OCI-LY3 (cell line): ENCODE results near the gene PIN1.

Experiments
- H2AFZ ChIP-seq: fragments of 200-600, 300-600 bp; shearing (Covaris generic); 2 replicates; pipeline ENCODE4 v1.6.0; 2014; ENCODE audit warnings: antibody characterized with exemption, low read depth, low read length
- H3K27ac ChIP-seq: fragments of 200-600, 300-600 bp; sonication (generic); 2 replicates; pipeline ENCODE4 v1.5.1; 2014; ENCODE audit warnings: mild to moderate bottlenecking, low read length, moderate library complexity, mixed read lengths
- H3K27me3 ChIP-seq: fragments of 200-600, 300-600 bp; sonication (generic); 2 replicates; pipeline ENCODE4 v1.6.1; 2014; ENCODE audit warnings: low read depth, low read length, mixed read lengths
- H3K36me3 ChIP-seq: fragments of 200-600, 300-600 bp; sonication (generic); replicated peaks from 2 replicates; pipeline ENCODE3; 2014; ENCODE audit warnings: low read depth, low read length, mixed read lengths
- H3K4me1 ChIP-seq: fragments of 300-600, 200-600 bp; sonication (generic); 2 replicates; pipeline ENCODE4 v1.6.1; 2014; ENCODE audit warnings: low read length, mixed read lengths
- H3K4me2 ChIP-seq: fragments of 200-600, 300-600 bp; sonication (generic); 2 replicates; pipeline ENCODE4 v1.6.1; 2014; ENCODE audit warnings: low read length, mixed read lengths
- H3K4me3 ChIP-seq: fragments of 300-600, 200-600 bp; sonication (generic); 2 replicates; pipeline ENCODE4 v1.5.1; 2014; ENCODE audit warnings: antibody characterized with exemption, mild to moderate bottlenecking, low read length, moderate library complexity
- H3K79me2 ChIP-seq: fragments of 300-600, 200-600 bp; shearing (Covaris generic); 2 replicates; pipeline ENCODE4 v1.6.1; 2014; ENCODE audit warnings: mild to moderate bottlenecking, low read length, mixed read lengths
- H3K9ac ChIP-seq: fragments of 300-600, 200-600 bp; shearing (Covaris generic); 2 replicates; pipeline ENCODE4 v1.6.0; 2014; ENCODE audit warnings: mild to moderate bottlenecking, low read length, moderate library complexity
- H3K9me3 ChIP-seq: fragments of 200-600, 300-600 bp; shearing (Covaris generic); 2 replicates; pipeline ENCODE4 v1.6.1; 2014; ENCODE audit warnings: low read length, mixed read lengths; ENCODE audit not compliant: insufficient read depth
- H4K20me1 ChIP-seq: fragments of 200-600, 300-600 bp; sonication (generic); 2 replicates; pipeline ENCODE4 v1.6.1; 2016; ENCODE audit warnings: low read length, mixed read lengths; ENCODE audit not compliant: insufficient read depth
- CTCF ChIP-seq: fragments of 200-600, 300-600 bp; sonication (generic); IDR thresholded peaks from 2 replicates; pipeline ENCODE4 v1.5.1; 2014; ENCODE audit warnings: antibody characterized with exemption, low read length, low read depth
- EZH2phosphoT487 ChIP-seq: fragments of 200-600 bp; shearing (Covaris generic); IDR thresholded peaks from 2 replicates; pipeline ENCODE4 v1.6.1; 2018; ENCODE audit warnings: antibody characterized with exemption, mixed run types, low read depth

The PIN1 gene

GRCh38 chr19:9801976-9802375 lies 33.1 kb upstream of the PIN1 start:
- Histone ChIP-seq H3K9me3 (no peaks in the 10 kb centered on the region), H3K4me2 (no peak overlapping the region)
- TF ChIP-seq CTCF (no peak), EZH2phosphoT487 (no peak)

GRCh38 chr19:9806803-9807202 lies 28.3 kb upstream of the PIN1 start:
- H3K9ac ChIP-seq = no peak overlapping the region
- H3K36me3 ChIP-seq = peaks cover 28% of the 10 kb centered on the region
- H3K27ac ChIP-seq = no peak overlapping the region
- no peak overlapping the region for H3K4me2 ChIP-seq
- TF ChIP-seq EZH2phosphoT487 = no peak
- TF ChIP-seq CTCF = no peak
- no peak overlapping the region for H2AFZ ChIP-seq
- no peaks in the 10 kb centered on the region for H3K27me3 ChIP-seq
- no peaks in the 10 kb centered on the region for H3K9me3 ChIP-seq
- H3K4me3 ChIP-seq = no peak overlapping the region
- no peaks in the 10 kb centered on the region for H3K79me2 ChIP-seq
- no peaks in the 10 kb centered on the region for H3K4me1 ChIP-seq
- no peaks in the 10 kb centered on the region for H4K20me1 ChIP-seq

More at GRCh38 chr19:9801976-9802375, 33.1 kb upstream of the PIN1 start:
- H4K20me1 ChIP-seq = no peaks in the 10 kb centered on the region; the same call in 1 of the 2 replicates
- no peak overlapping the region for H3K9ac ChIP-seq
- no peak overlapping the region for H2AFZ ChIP-seq
- H3K4me3 ChIP-seq = no peak overlapping the region
- H3K4me1 ChIP-seq = no peaks in the 10 kb centered on the region
- H3K79me2 ChIP-seq = no peaks in the 10 kb centered on the region
- no peak overlapping the region for H3K27ac ChIP-seq
- H3K27me3 ChIP-seq = no peaks in the 10 kb centered on the region
- H3K36me3 ChIP-seq = peaks cover 4% of the 10 kb centered on the region

GRCh38 chr19:9808855-9809824 lies 26.0 kb upstream of the PIN1 start:
- Histone ChIP-seq H3K9ac (no peak overlapping the region), H4K20me1 (no peaks in the 10 kb centered on the region), H3K79me2 (no peaks in the 10 kb centered on the region), H3K4me2 (no peak overlapping the region), H3K27ac (no peak overlapping the region), H3K4me3 (no peak overlapping the region), H3K9me3 (no peaks in the 10 kb centered on the region), H3K36me3 (peaks cover 31% of the 10 kb centered on the region), H3K4me1 (no peaks in the 10 kb centered on the region), H3K27me3 (no peaks in the 10 kb centered on the region), H2AFZ (no peak overlapping the region)
- TF ChIP-seq EZH2phosphoT487 = no peak
- TF ChIP-seq CTCF = no peak

- H4K20me1 ChIP-seq = no peaks in the 10 kb centered on the region
- H3K4me2 ChIP-seq = no peak overlapping the region
- peaks cover 36% of the 10 kb centered on the region for H3K36me3 ChIP-seq
Measured at GRCh38 chr19:9811139-9811538, 24.0 kb upstream of the PIN1 start.

More at GRCh38 chr19:9811139-9811538, 24.0 kb upstream of the PIN1 start:
- no peaks in the 10 kb centered on the region for H3K27me3 ChIP-seq
- TF ChIP-seq CTCF (no peak), EZH2phosphoT487 (no peak)
- no peak overlapping the region for H2AFZ ChIP-seq
- H3K9ac ChIP-seq = no peak overlapping the region
- H3K4me3 ChIP-seq = no peak overlapping the region
- no peaks in the 10 kb centered on the region for H3K4me1 ChIP-seq
- H3K27ac ChIP-seq = no peak overlapping the region
- H3K9me3 ChIP-seq = no peaks in the 10 kb centered on the region
- H3K79me2 ChIP-seq = peaks cover 7% of the 10 kb centered on the region
